ENCODE data around the gene CCNE1. TPM values are rescaled to one million over a fixed set of nuclear protein-coding genes. Genes with fewer than 3 reads are reported as not detected.

Gene CCNE1
- total and polyA plus RNA-seq, 10 of the 15 experiments (the other 5 are each of a cell fraction or from before 2014, with no cell fraction given) = 6.3 to 44.2 (median 35.8) TPM

- Histone ChIP-seq H3K4me2 (ENCODE audit: control insufficient read depth, insufficient read depth) (no peak overlapping the region), H3K9ac (ENCODE audit: control insufficient read depth, insufficient read depth, low read length) (no peak overlapping the region), H2AFZ (ENCODE audit: control insufficient read depth, low read depth, low read length) (no peak overlapping the region), H3K4me1 (ENCODE audit: control insufficient read depth, insufficient read depth, low read length) (peaks cover 37% of the 10 kb centered on the region), H3K79me2 (ENCODE audit: control insufficient read depth, insufficient read depth, low read length) (no peaks in the 10 kb centered on the region), H3K4me3 (no peak overlapping the region), H3K27me3 (replicated peaks in 1 of 2; ENCODE audit: control insufficient read depth in 2 of 2, insufficient read depth in 2 of 2, low read length in 1 of 2) (no peaks in the 10 kb centered on the region; a peak in 1 of 4 replicates), H3K27ac (ENCODE audit: control insufficient read depth, insufficient read depth) (no peak overlapping the region), H3K9me3 (replicated peaks; ENCODE audit: control insufficient read depth, insufficient read depth, low read length) (no peaks in the 10 kb centered on the region), H3K36me3 (ENCODE audit: control insufficient read depth in 2 of 2, insufficient read depth in 2 of 2, low read length in 1 of 2) (no peaks in the 10 kb centered on the region), H4K20me1 (ENCODE audit: control insufficient read depth, insufficient read depth) (no peaks in the 10 kb centered on the region)
- FAIRE-seq = peak; percentile 82
- ChIA-PET SMC1A (ENCODE audit: uncharacterized antibody, unreplicated experiment) (no interaction called here), RAD21 (ENCODE audit: unreplicated experiment) (no interaction called here), POLR2A (no interaction called here), CTCF (no interaction called here)
- BruUV-seq (replicated peaks) = no TSS peak
- WGBS (ENCODE audit: insufficient coverage, insufficient replicate concordance, low lambda C conversion rate, missing lambda C conversion rate) = 66% methylated on average over 10 of the region's 10 CpGs
- in situ Hi-C loops (cut with MboI) = no loop called here
- DNase-seq (ENCODE audit: low read depth, low spot score) = no peak
- intact Hi-C loops (cut with micrococcal nuclease; ENCODE audit: unreplicated experiment) = loop anchor here (10.0 kb wide), 1 partner anchor 237 kb away; the partner anchor contains the start of gene POP4
- no peak for ATAC-seq
- no peak for TF ChIP-seq PBX3 (IDR thresholded peaks at IDR 0.05; ENCODE audit: insufficient replicate concordance, low read depth, low read length)
- no peak for TF ChIP-seq SIX5 (IDR thresholded peaks at IDR 0.05; ENCODE audit: low read depth, low read length, severe bottlenecking)
- no peak for TF ChIP-seq NR2C2 (IDR thresholded peaks at IDR 0.05; ENCODE audit: borderline replicate concordance, control insufficient read depth, insufficient read length, low read depth)
- TF ChIP-seq STAT1 (conservative IDR thresholded peaks at IDR 0.05) = no peak
- TF ChIP-seq MTA2 (IDR thresholded peaks at IDR 0.05; ENCODE audit: low read depth) = no peak
- TF ChIP-seq FOXK2 (IDR thresholded peaks at IDR 0.05) = no peak
- no peak for TF ChIP-seq PRDM15 (CRISPR knock-in tag; IDR thresholded peaks at IDR 0.05)
- TF ChIP-seq ATF3 (IDR thresholded peaks at IDR 0.05; ENCODE audit: borderline replicate concordance, extremely low read depth, low read depth, low read length) = peak; percentile 50; the same call in 1 of the 2 replicates
- TF ChIP-seq ZNF384 (IDR thresholded peaks at IDR 0.05; ENCODE audit: borderline replicate concordance, low read depth, low read length) = no peak
- no peak for TF ChIP-seq ZSCAN29 (IDR thresholded peaks at IDR 0.05)
- no peak for TF ChIP-seq HCFC1 (IDR thresholded peaks at IDR 0.05; ENCODE audit: low read length)
- TF ChIP-seq ZNF622 (IDR thresholded peaks at IDR 0.05) = no peak
- TF ChIP-seq USF1 (IDR thresholded peaks at IDR 0.05; ENCODE audit: borderline replicate concordance, extremely low read length, insufficient read depth, low read depth, low read length) = peak; percentile 88
- TF ChIP-seq BRCA1 (IDR thresholded peaks at IDR 0.05; ENCODE audit: low read depth, low read length) = no peak
- TF ChIP-seq CBFB (IDR thresholded peaks at IDR 0.05; ENCODE audit: low read depth) = no peak
- no peak for TF ChIP-seq CHD1 (IDR thresholded peaks at IDR 0.05; ENCODE audit: low read depth, low read length)
- no peak for TF ChIP-seq JUND (IDR thresholded peaks at IDR 0.05; ENCODE audit: low read depth, low read length)
- TF ChIP-seq SMAD1 (IDR thresholded peaks at IDR 0.05; ENCODE audit: low read depth, partially characterized antibody) = no peak
- TF ChIP-seq NFYB (IDR thresholded peaks at IDR 0.05; ENCODE audit: insufficient read depth, low read depth, low read length) = peak; percentile 82
Observed at GRCh38 chr19:29841559-29842367, 30.0 kb downstream of the CCNE1 start.
